Endothelial cell of umbilical vein (primary cell): ENCODE measurements around the gene GIT2. TPM values are rescaled to one million over a fixed set of nuclear protein-coding genes. Genes with fewer than 3 reads are reported as not detected.

Experiments used
- BruUV-seq: library from RNA; stranded (reverse); fragments of 400-500 nt; replicated peaks from 2 replicates; lab custom pipeline; 2021; lab: Mats Ljungman, UMichigan
- CTCF ChIA-PET: fragments of 300-600, 350-600 bp; sonication (Branson Sonifier 250); formaldehyde crosslinking; loops from one replicate; lab custom pipeline; 2021; ENCODE audit warnings: antibody characterized with exemption, inconsistent platforms; lab: Charles Lee
- POLR2A ChIA-PET: fragments of 300-600, 350-600 bp; sonication (Branson Sonifier 250); formaldehyde crosslinking; loops from one replicate; lab custom pipeline; 2021; ENCODE audit warnings: antibody characterized with exemption, inconsistent platforms; lab: Charles Lee
- DNase-seq: peaks from one replicate; pipeline ENCODE4 v3.0.0-alpha.2; 2011; ENCODE audit warnings: low read depth, low spot score
- FAIRE-seq: peaks from 2 replicates; lab custom pipeline; 2011; peaks lifted over from hg19 to GRCh38; lab: Jason Lieb, UNC
- H2AFZ ChIP-seq: 2 replicates; pipeline ENCODE4 v1.6.0; 2012; ENCODE audit warnings: low read depth, low read length, control low read depth, inconsistent platforms
- H3K27ac ChIP-seq: 2 replicates; pipeline ENCODE4 v1.5.1; 2011; ENCODE audit warnings: low read depth, mild to moderate bottlenecking, control low read depth, low read length, moderate library complexity; ENCODE audit not compliant: insufficient read depth
- H3K27me3 ChIP-seq, 2 experiments: 2 replicates each; pipeline versions ENCODE4 v1.6.0 to v1.6.1; 2011; ENCODE audit warnings: low read length in 2 of 2, mixed read lengths in 1 of 2; ENCODE audit not compliant: control insufficient read depth in 2 of 2, insufficient read depth in 2 of 2
- H3K36me3 ChIP-seq, 2 experiments: 2 replicates in 1 of 2; 3 replicates in 1 of 2; pipeline ENCODE4 v1.5.1; 2011; ENCODE audit warnings: low read length in 2 of 2, mild to moderate bottlenecking in 1 of 2, moderate library complexity in 1 of 2; ENCODE audit not compliant: control insufficient read depth in 2 of 2, insufficient read depth in 2 of 2; ENCODE audit errors: extremely low read depth in 1 of 2
- H3K4me1 ChIP-seq: 3 replicates; pipeline ENCODE4 v1.5.1; 2011; ENCODE audit warnings: mild to moderate bottlenecking, low read length; ENCODE audit not compliant: control insufficient read depth, insufficient read depth; ENCODE audit errors: extremely low read depth
- H3K4me2 ChIP-seq: 2 replicates; pipeline ENCODE4 v1.6.1; 2011; ENCODE audit warnings: low read length, control low read depth, mixed read lengths; ENCODE audit not compliant: insufficient read depth
- H3K4me3 ChIP-seq, 3 experiments: fragments of 200-600 bp in 1 of 3; sonication (generic), shearing (Covaris generic) in 1 of 3; replicated peaks in 1 of 3; 2 replicates each; pipeline ENCODE4 v1.5.1; 2011 to 2016; ENCODE audit warnings: control low read depth in 3 of 3, low read length in 3 of 3, mild to moderate bottlenecking in 2 of 3, inconsistent platforms in 1 of 3, low read depth in 1 of 3, moderate library complexity in 1 of 3; ENCODE audit not compliant: insufficient read depth in 1 of 3
- H3K79me2 ChIP-seq: 2 replicates; pipeline ENCODE4 v1.6.0; 2012; ENCODE audit warnings: low read length, inconsistent platforms; ENCODE audit not compliant: control insufficient read depth, insufficient read depth
- H3K9ac ChIP-seq: replicated peaks from 2 replicates; pipeline ENCODE3; 2011; ENCODE audit warnings: low read length, control low read depth; ENCODE audit not compliant: insufficient read depth; ENCODE audit errors: extremely low read depth
- H3K9me1 ChIP-seq: replicated peaks from 3 replicates; pipeline ENCODE4 v1.6.0; 2011; ENCODE audit warnings: mild to moderate bottlenecking, low read length; ENCODE audit not compliant: control insufficient read depth, insufficient read depth; ENCODE audit errors: extremely low read depth
- H3K9me3 ChIP-seq: replicated peaks from 2 replicates; pipeline ENCODE4 v1.5.1; 2012; ENCODE audit warnings: low read length, inconsistent platforms; ENCODE audit not compliant: control insufficient read depth, insufficient read depth
- H4K20me1 ChIP-seq: replicated peaks from 2 replicates; pipeline ENCODE3; 2011; ENCODE audit warnings: mild to moderate bottlenecking, low read length; ENCODE audit not compliant: control insufficient read depth, insufficient read depth; ENCODE audit errors: extremely low read depth
- CTCF ChIP-seq, 2 donors: IDR thresholded peaks; 1 replicate in 1 of 2; 2 replicates in 1 of 2; pipeline ENCODE4 v1.5.1; 2011; ENCODE audit warnings: low read length in 2 of 2, mild to moderate bottlenecking in 2 of 2, moderate library complexity in 2 of 2, control low read depth in 1 of 2, inconsistent platforms in 1 of 2, low read depth in 1 of 2; ENCODE audit not compliant: insufficient read depth in 1 of 2; ENCODE audit errors: extremely low read depth in 1 of 2
- EZH2 ChIP-seq: IDR thresholded peaks from 2 replicates; pipeline ENCODE4 v1.6.1; 2012; ENCODE audit warnings: borderline replicate concordance, low read depth, mild to moderate bottlenecking, moderate library complexity, low read length, inconsistent platforms; ENCODE audit not compliant: severe bottlenecking
- FOS ChIP-seq: IDR thresholded peaks from 2 replicates; pipeline ENCODE4 v1.6.1; 2011; ENCODE audit warnings: mild to moderate bottlenecking, low read length, moderate library complexity, borderline replicate concordance; ENCODE audit not compliant: insufficient read depth
- JUN ChIP-seq: IDR thresholded peaks from 2 replicates; pipeline ENCODE4 v1.6.1; 2011; ENCODE audit warnings: borderline replicate concordance, low read depth; ENCODE audit not compliant: insufficient read length, insufficient read depth
- MAX ChIP-seq: IDR thresholded peaks from 2 replicates; pipeline ENCODE4 v1.6.1; 2011; ENCODE audit not compliant: insufficient read depth, insufficient read length
- POLR2A ChIP-seq: IDR thresholded peaks from 2 replicates; pipeline ENCODE4 v1.6.1; 2012; ENCODE audit warnings: low read depth, mild to moderate bottlenecking, control low read depth, low read length
- POLR2AphosphoS5 ChIP-seq: IDR thresholded peaks from 2 replicates; pipeline ENCODE4 v1.6.1; 2012; ENCODE audit warnings: low read depth, mild to moderate bottlenecking, control low read depth, low read length, moderate library complexity; ENCODE audit not compliant: insufficient read depth
- dilution Hi-C: fragments of 300-500 bp; cut with MboI; formaldehyde crosslinking; loops from one replicate; pipeline ENCODE4 v1.15.0; 2019; ENCODE audit warnings: low sequenced_read_pairs; ENCODE audit not compliant: extremely low pct_ligation_motif_present
- intact Hi-C: fragments of 100-400 bp; cut with micrococcal nuclease; formaldehyde crosslinking; loops from one replicate; pipeline ENCODE4 v1.10.0; 2022
- polyA plus RNA-seq, 4 experiments: library from polyadenylated mRNA; depleted of rRNA in 3 of 4; stranded (reverse) in 3 of 4; unstranded in 1 of 4; fragments of >200 nt; gene quantifications; 2 replicates each; pipeline versions ENCODE4 v1.2.1 to v1.2.3, GENCODE V29; 2011 to 2012; ENCODE audit warnings: missing spikeins in 1 of 4
- total RNA-seq: library from RNA; stranded (reverse); gene quantifications from 2 replicates; pipeline ENCODE4 v1.2.3, GENCODE V29; 2021

The GIT2 gene
- total and polyA plus RNA-seq, 2 donors (not counting 3 experiments of a cell fraction or from before 2014, with no cell fraction given) = 37.3 to 77.2 TPM

DNA sequence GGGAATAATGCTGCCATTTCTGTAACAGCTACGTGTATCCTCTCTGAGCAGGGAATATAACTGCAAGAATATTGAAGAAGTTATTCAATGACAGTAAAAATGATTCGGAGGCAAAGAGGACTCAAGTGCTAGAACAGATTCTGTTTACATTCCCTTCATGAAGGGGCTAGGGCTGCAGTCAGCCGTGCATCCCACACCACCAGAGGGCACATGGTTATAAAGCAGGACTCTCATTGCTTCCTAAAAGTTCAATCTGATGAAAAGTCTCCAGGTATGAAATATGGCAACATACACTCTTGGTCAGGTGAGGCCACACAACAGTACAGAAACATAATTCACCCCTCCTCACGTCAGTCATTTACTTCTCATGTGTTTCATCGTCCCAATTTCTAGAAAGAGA is 62.1 kb downstream of the GIT2 start:
- Histone ChIP-seq H3K27me3 (no peaks in the 10 kb centered on the region), H4K20me1 (no peaks in the 10 kb centered on the region), H3K9ac (no peak overlapping the region), H3K9me3 (no peaks in the 10 kb centered on the region), H3K27ac (no peak overlapping the region), H3K4me1 (peaks cover 21% of the 10 kb centered on the region), H3K9me1 (no peaks in the 10 kb centered on the region), H3K79me2 (no peaks in the 10 kb centered on the region), H3K4me2 (no peak overlapping the region), H3K36me3 (peaks cover 16 to 30% of the 10 kb centered on the region in 2 experiments), H2AFZ (no peak overlapping the region), H3K4me3 (no peak overlapping the region)
- BruUV-seq = no TSS peak
- POLR2A ChIA-PET = no interaction called here
- DNase-seq = peak; percentile 19
- dilution Hi-C loops (no loop called here), intact Hi-C loops (no loop called here)
- no peak for TF ChIP-seq JUN
- TF ChIP-seq POLR2A = no peak
- TF ChIP-seq MAX = no peak
- no peak for TF ChIP-seq EZH2
- TF ChIP-seq POLR2AphosphoS5 = no peak
- TF ChIP-seq CTCF (IDR thresholded peaks at IDR 0.05; ENCODE audit: extremely low read depth in 1 of 2, insufficient read depth in 1 of 2, low read depth in 1 of 2, low read length in 2 of 2) = peak; percentile 15 to 29
- no peak for TF ChIP-seq FOS
- FAIRE-seq = peak; percentile 44
- CTCF ChIA-PET = interaction anchor here (0.7 to 9.7 kb wide), 2 partner anchors 82 to 291 kb away, joined by 3 to 147 read pairs; no protein-coding TSS in a partner anchor
